ENCODE data around the gene DGKH. TPM values are rescaled to one million over a fixed set of nuclear protein-coding genes. Genes with fewer than 3 reads are reported as not detected.

DGKH gene
- total RNA-seq, 4 donors from 2014 or later = 5.7 to 24.0 (median 15.0) TPM

GRCh38 chr13:42108217-42108616, 59.8 kb downstream of the DGKH start:
- intact Hi-C loops (cut with DNase I) = no loop called here
- TF ChIP-seq POLR2A (IDR thresholded peaks at IDR 0.05) (no peak), CTCF (IDR thresholded peaks at IDR 0.05) (no peak)

GRCh38 chr13:42109957-42110356, 61.5 kb downstream of the DGKH start:
- Histone ChIP-seq H3K36me3 (no peaks in the 10 kb centered on the region), H3K4me3 (no peak overlapping the region), H3K27me3 (no peaks in the 10 kb centered on the region), H3K9me3 (no peaks in the 10 kb centered on the region), H3K27ac (no peak overlapping the region), H3K4me1 (peaks cover 0 to 22% (median 5%) of the 10 kb centered on the region in 3 donors)
- no peak for DNase-seq
- WGBS, 2 donors = 100% methylated on average over 2 of the region's 2 CpGs
- TF ChIP-seq CTCF (IDR thresholded peaks at IDR 0.05) (no peak), POLR2A (IDR thresholded peaks at IDR 0.05) (no peak)
- intact Hi-C loops (cut with DNase I) = loop anchor here (10.0 kb wide), 1 partner anchor 445 kb away; no protein-coding TSS in a partner anchor

More at GRCh38 chr13:42108217-42108616, 59.8 kb downstream of the DGKH start:
- Histone ChIP-seq H3K4me1 (peaks cover 0 to 22% (median 5%) of the 10 kb centered on the region in 3 donors), H3K9me3 (no peaks in the 10 kb centered on the region), H3K27me3 (no peaks in the 10 kb centered on the region), H3K4me3 (no peak overlapping the region), H3K27ac (no peak overlapping the region), H3K36me3 (no peaks in the 10 kb centered on the region)
- 83 to 90% methylated on average over 4 of the region's 4 CpGs for WGBS, 2 donors
- no peak for DNase-seq

- no peak overlapping the region for H3K4me3 ChIP-seq
- no peak overlapping the region for H3K27ac ChIP-seq
- H3K4me1 ChIP-seq = peaks cover 0 to 27% (median 5%) of the 10 kb centered on the region in 3 donors
- H3K27me3 ChIP-seq = no peaks in the 10 kb centered on the region
- TF ChIP-seq CTCF (IDR thresholded peaks at IDR 0.05) (peak; percentile 56 to 90 (median 84)), POLR2A (IDR thresholded peaks at IDR 0.05) (no peak)
- H3K36me3 ChIP-seq = no peaks in the 10 kb centered on the region
- intact Hi-C loops (cut with DNase I) = loop anchor here (10.0 kb wide), 1 partner anchor 446 kb away; no protein-coding TSS in a partner anchor
- no peaks in the 10 kb centered on the region for H3K9me3 ChIP-seq
- WGBS, 2 donors = 20% methylated on average over 7 of the region's 7 CpGs
- no peak for DNase-seq
Observed at GRCh38 chr13:42110410-42111155, 62.1 kb downstream of the DGKH start.

- Histone ChIP-seq H3K4me3 (no peak overlapping the region), H3K36me3 (no peaks in the 10 kb centered on the region), H3K9me3 (no peaks in the 10 kb centered on the region), H3K27ac (no peak overlapping the region), H3K4me1 (peaks cover 0 to 23% (median 0%) of the 10 kb centered on the region in 3 donors), H3K27me3 (no peaks in the 10 kb centered on the region)
- intact Hi-C loops (cut with DNase I) = loop anchor here (10.0 kb wide), 1 partner anchor 448 kb away; no protein-coding TSS in a partner anchor
- 61 to 69% methylated on average over 3 to 4 of the region's 4 CpGs for WGBS, 2 donors
- TF ChIP-seq CTCF (IDR thresholded peaks at IDR 0.05) (no peak), POLR2A (IDR thresholded peaks at IDR 0.05) (no peak)
- no peak for DNase-seq
Observed at GRCh38 chr13:42112864-42113263, 64.4 kb downstream of the DGKH start.

- Histone ChIP-seq H3K27ac (no peak overlapping the region), H3K4me1 (peaks cover 0 to 23% (median 0%) of the 10 kb centered on the region in 3 donors), H3K9me3 (no peaks in the 10 kb centered on the region), H3K4me3 (no peak overlapping the region), H3K27me3 (no peaks in the 10 kb centered on the region), H3K36me3 (no peaks in the 10 kb centered on the region)
- WGBS, 2 donors = 69% methylated on average over 5 of the region's 5 CpGs
- intact Hi-C loops (cut with DNase I) = loop anchor here (10.0 kb wide), 1 partner anchor 449 kb away; no protein-coding TSS in a partner anchor
- no peak for DNase-seq
- TF ChIP-seq POLR2A (IDR thresholded peaks at IDR 0.05) (no peak), CTCF (IDR thresholded peaks at IDR 0.05) (no peak)
Observed at GRCh38 chr13:42113478-42113877, 65.0 kb downstream of the DGKH start.
